Measurements from ENCODE around the gene TEF.

DNA sequence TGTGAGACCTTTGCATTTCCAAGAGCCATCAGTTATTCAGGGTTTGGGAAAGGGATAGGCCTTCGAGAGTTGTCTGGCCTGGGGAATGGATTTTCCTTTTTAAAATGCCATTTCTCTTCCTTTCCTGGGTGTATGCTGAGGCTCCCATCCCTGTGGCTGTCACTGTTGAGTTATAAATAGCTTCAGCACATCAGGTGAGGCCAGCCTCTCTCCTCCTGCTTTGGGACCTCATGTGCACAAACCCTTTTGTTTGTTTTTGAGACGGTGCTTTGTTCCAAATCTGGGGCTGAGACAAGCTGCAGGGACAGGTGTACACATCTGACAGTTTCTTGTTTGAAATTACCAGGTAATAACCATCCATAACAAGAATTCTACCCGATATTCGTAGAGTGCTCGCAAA, 1.3 kb downstream of the TEF start:
- TF ChIP-seq, protein P1, sequence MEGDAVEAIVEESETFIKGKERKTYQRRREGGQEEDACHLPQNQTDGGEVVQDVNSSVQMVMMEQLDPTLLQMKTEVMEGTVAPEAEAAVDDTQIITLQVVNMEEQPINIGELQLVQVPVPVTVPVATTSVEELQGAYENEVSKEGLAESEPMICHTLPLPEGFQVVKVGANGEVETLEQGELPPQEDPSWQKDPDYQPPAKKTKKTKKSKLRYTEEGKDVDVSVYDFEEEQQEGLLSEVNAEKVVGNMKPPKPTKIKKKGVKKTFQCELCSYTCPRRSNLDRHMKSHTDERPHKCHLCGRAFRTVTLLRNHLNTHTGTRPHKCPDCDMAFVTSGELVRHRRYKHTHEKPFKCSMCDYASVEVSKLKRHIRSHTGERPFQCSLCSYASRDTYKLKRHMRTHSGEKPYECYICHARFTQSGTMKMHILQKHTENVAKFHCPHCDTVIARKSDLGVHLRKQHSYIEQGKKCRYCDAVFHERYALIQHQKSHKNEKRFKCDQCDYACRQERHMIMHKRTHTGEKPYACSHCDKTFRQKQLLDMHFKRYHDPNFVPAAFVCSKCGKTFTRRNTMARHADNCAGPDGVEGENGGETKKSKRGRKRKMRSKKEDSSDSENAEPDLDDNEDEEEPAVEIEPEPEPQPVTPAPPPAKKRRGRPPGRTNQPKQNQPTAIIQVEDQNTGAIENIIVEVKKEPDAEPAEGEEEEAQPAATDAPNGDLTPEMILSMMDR (IDR thresholded peaks at IDR 0.05) = no peak
- no peak for TF ChIP-seq GABPB1 (CRISPR knock-in tag; IDR thresholded peaks at IDR 0.05)
- TF ChIP-seq ELF4 (CRISPR knock-in tag; IDR thresholded peaks at IDR 0.05; ENCODE audit: low read depth) = no peak
- TF ChIP-seq, protein P2, sequence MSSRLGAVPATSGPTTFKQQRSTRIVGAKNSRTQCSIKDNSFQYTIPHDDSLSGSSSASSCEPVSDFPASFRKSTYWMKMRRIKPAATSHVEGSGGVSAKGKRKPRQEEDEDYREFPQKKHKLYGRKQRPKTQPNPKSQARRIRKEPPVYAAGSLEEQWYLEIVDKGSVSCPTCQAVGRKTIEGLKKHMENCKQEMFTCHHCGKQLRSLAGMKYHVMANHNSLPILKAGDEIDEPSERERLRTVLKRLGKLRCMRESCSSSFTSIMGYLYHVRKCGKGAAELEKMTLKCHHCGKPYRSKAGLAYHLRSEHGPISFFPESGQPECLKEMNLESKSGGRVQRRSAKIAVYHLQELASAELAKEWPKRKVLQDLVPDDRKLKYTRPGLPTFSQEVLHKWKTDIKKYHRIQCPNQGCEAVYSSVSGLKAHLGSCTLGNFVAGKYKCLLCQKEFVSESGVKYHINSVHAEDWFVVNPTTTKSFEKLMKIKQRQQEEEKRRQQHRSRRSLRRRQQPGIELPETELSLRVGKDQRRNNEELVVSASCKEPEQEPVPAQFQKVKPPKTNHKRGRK (CRISPR knock-in tag; IDR thresholded peaks at IDR 0.05; ENCODE audit: borderline replicate concordance) = no peak
- TF ChIP-seq ZNF263 (CRISPR knock-in tag; IDR thresholded peaks at IDR 0.05; ENCODE audit: low read depth) = no peak
- TF ChIP-seq ZNF121 (CRISPR knock-in tag; IDR thresholded peaks at IDR 0.05) = no peak
- TF ChIP-seq, protein P3, sequence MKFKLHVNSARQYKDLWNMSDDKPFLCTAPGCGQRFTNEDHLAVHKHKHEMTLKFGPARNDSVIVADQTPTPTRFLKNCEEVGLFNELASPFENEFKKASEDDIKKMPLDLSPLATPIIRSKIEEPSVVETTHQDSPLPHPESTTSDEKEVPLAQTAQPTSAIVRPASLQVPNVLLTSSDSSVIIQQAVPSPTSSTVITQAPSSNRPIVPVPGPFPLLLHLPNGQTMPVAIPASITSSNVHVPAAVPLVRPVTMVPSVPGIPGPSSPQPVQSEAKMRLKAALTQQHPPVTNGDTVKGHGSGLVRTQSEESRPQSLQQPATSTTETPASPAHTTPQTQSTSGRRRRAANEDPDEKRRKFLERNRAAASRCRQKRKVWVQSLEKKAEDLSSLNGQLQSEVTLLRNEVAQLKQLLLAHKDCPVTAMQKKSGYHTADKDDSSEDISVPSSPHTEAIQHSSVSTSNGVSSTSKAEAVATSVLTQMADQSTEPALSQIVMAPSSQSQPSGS (CRISPR knock-in tag; IDR thresholded peaks at IDR 0.05; ENCODE audit: borderline replicate concordance, low read depth) = no peak
- TF ChIP-seq JUN (CRISPR knock-in tag; IDR thresholded peaks at IDR 0.05) = no peak

All from WTC11 (cell line).